GM19468 (cell line): Measurements from ENCODE around the gene MTHFSD.

Experiments used
- ATAC-seq: cut with Tn5 transposase; IDR thresholded peaks from one replicate; pipeline ENCODE4 v1.9.1; 2021; ENCODE audit warnings: mild to moderate bottlenecking, moderate library complexity, moderate number of reproducible peaks; ENCODE audit not compliant: unreplicated experiment; ENCODE audit errors: extremely low read depth

The MTHFSD gene

GRCh38 chr16:86556576-86556975, 1.5 kb upstream of the MTHFSD start:
- no peak for ATAC-seq

- ATAC-seq = no peak
Measured at GRCh38 chr16:86555704-86556075, 655 bp upstream of the MTHFSD start.

- ATAC-seq = no peak
Measured at GRCh38 chr16:86554599-86554916, 477 bp downstream of the MTHFSD start.

- ATAC-seq = no peak
Measured at GRCh38 chr16:86553356-86553755, 1.7 kb downstream of the MTHFSD start.

GRCh38 chr16:86550281-86550680, 4.8 kb downstream of the MTHFSD start:
- no peak for ATAC-seq

- ATAC-seq = no peak
Measured at GRCh38 chr16:86549893-86550190, 5.2 kb downstream of the MTHFSD start.

GRCh38 chr16:86549076-86549892, 5.8 kb downstream of the MTHFSD start:
- ATAC-seq = no peak

GRCh38 chr16:86547286-86547685, 7.7 kb downstream of the MTHFSD start:
- no peak for ATAC-seq

GRCh38 chr16:86546638-86547013, 8.4 kb downstream of the MTHFSD start:
- ATAC-seq = no peak

GRCh38 chr16:86545954-86546637, 8.9 kb downstream of the MTHFSD start:
- no peak for ATAC-seq

GRCh38 chr16:86545481-86545880, 9.6 kb downstream of the MTHFSD start:
- ATAC-seq = no peak

GRCh38 chr16:86542756-86543750, 12.0 kb downstream of the MTHFSD start:
- no peak for ATAC-seq

GRCh38 chr16:86541560-86541959, 13.5 kb downstream of the MTHFSD start:
- no peak for ATAC-seq

GRCh38 chr16:86540894-86541293, 14.1 kb downstream of the MTHFSD start:
- no peak for ATAC-seq

GRCh38 chr16:86538196-86538780, 16.7 kb downstream of the MTHFSD start:
- ATAC-seq = no peak

GRCh38 chr16:86537486-86537885, 17.5 kb downstream of the MTHFSD start:
- no peak for ATAC-seq

- no peak for ATAC-seq
Measured at GRCh38 chr16:86536621-86537020, 18.4 kb downstream of the MTHFSD start.

GRCh38 chr16:86534779-86535615, 20.0 kb downstream of the MTHFSD start:
- ATAC-seq = no peak

- no peak for ATAC-seq
Measured at GRCh38 chr16:86533767-86534351, 21.2 kb downstream of the MTHFSD start.
